Osteocyte (in vitro differentiated cells): Measurements from ENCODE around the gene DGUOK. TPM values are rescaled to one million over a fixed set of nuclear protein-coding genes. Genes with fewer than 3 reads are reported as not detected.
"Not testable (repeated sequence)": the region's sequence is repeated elsewhere in the genome, so short reads cannot be mapped to it uniquely, and the experiment has no call there.

Source experiments
- DNase-seq: peaks from one replicate; pipeline ENCODE4 v3.0.0; 2021; ENCODE audit warnings: mixed read lengths; ENCODE audit not compliant: unreplicated experiment; ENCODE audit errors: extremely low spot score
- H3K27ac Mint-ChIP-seq: one replicate; pipeline ENCODE4 v1.8.0; 2021; ENCODE audit warnings: mild to moderate bottlenecking, mixed read lengths; ENCODE audit not compliant: unreplicated experiment
- H3K27me3 Mint-ChIP-seq: one replicate; pipeline ENCODE4 v1.8.0; 2021; ENCODE audit warnings: mixed read lengths; ENCODE audit not compliant: unreplicated experiment
- H3K36me3 Mint-ChIP-seq: one replicate; pipeline ENCODE4 v1.8.0; 2021; ENCODE audit warnings: mixed read lengths; ENCODE audit not compliant: unreplicated experiment
- H3K4me1 Mint-ChIP-seq: one replicate; pipeline ENCODE4 v1.8.0; 2021; ENCODE audit warnings: mixed read lengths; ENCODE audit not compliant: unreplicated experiment
- H3K4me3 Mint-ChIP-seq: one replicate; pipeline ENCODE4 v1.8.0; 2021; ENCODE audit warnings: mild to moderate bottlenecking, moderate library complexity, mixed read lengths; ENCODE audit not compliant: unreplicated experiment
- H3K9me3 Mint-ChIP-seq: one replicate; pipeline ENCODE4 v1.8.0; 2021; ENCODE audit warnings: mixed read lengths; ENCODE audit not compliant: unreplicated experiment
- CTCF ChIP-seq: fragments of 200-600 bp; sonication (generic); IDR thresholded peaks from 2 replicates; pipeline ENCODE4 v1.5.0; 2021; ENCODE audit warnings: antibody characterized with exemption, mild to moderate bottlenecking, moderate library complexity
- total RNA-seq: library from RNA; stranded (reverse); gene quantifications from 2 replicates; pipeline ENCODE4 v1.2.1, GENCODE V29; 2021

DGUOK gene
- total RNA-seq, 1 donor from 2014 or later = 63.9 TPM

- H3K4me1 Mint-ChIP-seq = peaks cover 23% of the 10 kb centered on the region
- H3K36me3 Mint-ChIP-seq = peaks cover 9% of the 10 kb centered on the region
- TF ChIP-seq CTCF = no peak
- peak overlapping the region; percentile 20 for H3K27ac Mint-ChIP-seq
- H3K4me3 Mint-ChIP-seq = no peak overlapping the region
- H3K9me3 Mint-ChIP-seq = no peaks in the 10 kb centered on the region
- H3K27me3 Mint-ChIP-seq = no peaks in the 10 kb centered on the region
- no peak for DNase-seq
These were observed 12.2 kb downstream of the DGUOK start for GRCh38 chr2:73938718-73939352.

GRCh38 chr2:73939419-73939818 is 12.7 kb downstream of the DGUOK start:
- Mint-ChIP-seq H3K9me3 (no peaks in the 10 kb centered on the region), H3K27ac (no peak overlapping the region), H3K27me3 (no peaks in the 10 kb centered on the region), H3K4me3 (no peak overlapping the region), H3K36me3 (peaks cover 11% of the 10 kb centered on the region), H3K4me1 (peaks cover 23% of the 10 kb centered on the region)
- no peak for DNase-seq
- no peak for TF ChIP-seq CTCF

GRCh38 chr2:73940066-73940465 is 13.4 kb downstream of the DGUOK start:
- not testable (repeated sequence) for H3K9me3 Mint-ChIP-seq, H3K27me3 Mint-ChIP-seq, H3K4me3 Mint-ChIP-seq, DNase-seq, H3K27ac Mint-ChIP-seq
- peaks cover 23% of the 10 kb centered on the region for H3K4me1 Mint-ChIP-seq
- H3K36me3 Mint-ChIP-seq = peaks cover 16% of the 10 kb centered on the region

- TF ChIP-seq CTCF = no peak
- DNase-seq = no peak
- H3K4me1 Mint-ChIP-seq = peaks cover 11% of the 10 kb centered on the region
- H3K36me3 Mint-ChIP-seq = peaks cover 26% of the 10 kb centered on the region
- no peak overlapping the region for H3K27ac Mint-ChIP-seq
- no peaks in the 10 kb centered on the region for H3K9me3 Mint-ChIP-seq
- no peaks in the 10 kb centered on the region for H3K27me3 Mint-ChIP-seq
- H3K4me3 Mint-ChIP-seq = no peak overlapping the region
These were observed 16.0 kb downstream of the DGUOK start for GRCh38 chr2:73942664-73943063.

GRCh38 chr2:73944714-73945113 is 18.0 kb downstream of the DGUOK start:
- no peak for DNase-seq
- TF ChIP-seq CTCF = no peak
- Mint-ChIP-seq H3K36me3 (peaks cover 32% of the 10 kb centered on the region), H3K9me3 (no peaks in the 10 kb centered on the region), H3K4me1 (no peaks in the 10 kb centered on the region), H3K4me3 (no peak overlapping the region), H3K27me3 (no peaks in the 10 kb centered on the region), H3K27ac (no peak overlapping the region)
